NCI-H82 treated with DMSO at 0.1 percent for 48 hours (cell line): ENCODE data around the gene SOCS1.
"Not testable (repeated sequence)": the region's sequence is repeated elsewhere in the genome, so short reads cannot be mapped to it uniquely, and the experiment has no call there.

Experiments
- DNase-seq: peaks from one replicate; lab custom pipeline; 2025; ENCODE audit not compliant: unreplicated experiment; lab: John Stamatoyannopoulos, UW

Gene SOCS1

DNA sequence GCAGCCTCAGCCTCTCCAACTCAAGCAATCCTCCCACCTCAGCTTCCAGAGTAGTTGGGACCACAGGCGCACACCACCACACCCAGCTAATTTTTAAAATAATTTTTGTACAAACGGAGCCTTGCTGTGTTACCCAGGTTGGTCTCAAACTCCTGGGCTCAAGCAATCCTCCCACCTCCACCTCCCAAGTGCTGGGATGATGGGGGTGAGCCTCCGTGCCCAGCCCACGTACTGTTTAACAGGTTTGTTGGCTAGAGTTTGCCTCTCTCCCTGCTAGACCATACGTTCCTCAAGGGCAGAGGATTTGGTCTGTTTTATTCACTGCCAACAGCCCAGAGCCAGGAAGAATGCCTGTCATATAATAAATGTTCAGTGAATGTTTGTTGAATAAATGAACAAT lies 26.6 kb downstream of the SOCS1 start:
- DNase-seq = no peak

DNA sequence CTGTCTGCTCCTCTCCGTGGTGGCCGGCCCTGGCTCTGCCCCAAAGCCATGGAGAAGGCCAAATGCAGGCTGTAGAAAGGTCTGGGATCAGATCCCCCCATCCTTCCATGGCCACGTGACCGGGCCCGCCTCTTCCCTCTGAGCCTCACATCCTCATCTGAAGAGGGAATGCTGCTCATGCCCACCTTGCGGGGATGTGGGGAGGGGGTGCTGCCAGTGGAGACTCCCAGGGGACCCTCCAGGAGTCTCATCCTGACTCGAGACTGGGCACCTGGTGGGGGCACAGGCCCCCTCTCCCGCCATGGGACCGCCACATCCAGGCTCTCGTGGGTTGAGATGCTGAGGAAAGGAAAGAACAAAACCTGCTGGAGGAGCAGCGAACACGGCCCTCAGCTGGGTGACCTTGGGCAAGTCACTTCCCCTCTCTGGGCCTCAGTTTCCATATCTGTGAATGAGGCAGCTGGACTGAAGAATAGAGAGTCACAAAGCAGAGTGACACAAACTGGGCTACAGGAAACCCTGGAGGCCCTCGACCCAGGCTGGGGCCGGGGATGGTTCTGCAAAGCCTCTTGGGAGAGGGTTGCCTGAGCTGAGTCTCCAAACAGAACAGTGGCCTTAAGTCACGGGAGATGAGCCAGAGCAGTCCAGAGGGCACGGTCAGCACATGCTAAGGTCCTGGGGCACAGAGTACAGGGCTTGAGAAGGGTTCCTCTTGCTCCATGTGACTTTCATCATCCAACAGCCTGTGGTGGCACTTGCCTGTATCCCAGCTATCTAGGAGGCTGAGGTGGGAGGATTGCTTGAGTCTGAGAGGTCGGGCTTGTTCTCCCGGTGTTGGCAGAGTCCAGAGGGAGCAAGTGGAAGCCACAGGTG lies 30.1 kb downstream of the SOCS1 start:
- DNase-seq = no peak

DNA sequence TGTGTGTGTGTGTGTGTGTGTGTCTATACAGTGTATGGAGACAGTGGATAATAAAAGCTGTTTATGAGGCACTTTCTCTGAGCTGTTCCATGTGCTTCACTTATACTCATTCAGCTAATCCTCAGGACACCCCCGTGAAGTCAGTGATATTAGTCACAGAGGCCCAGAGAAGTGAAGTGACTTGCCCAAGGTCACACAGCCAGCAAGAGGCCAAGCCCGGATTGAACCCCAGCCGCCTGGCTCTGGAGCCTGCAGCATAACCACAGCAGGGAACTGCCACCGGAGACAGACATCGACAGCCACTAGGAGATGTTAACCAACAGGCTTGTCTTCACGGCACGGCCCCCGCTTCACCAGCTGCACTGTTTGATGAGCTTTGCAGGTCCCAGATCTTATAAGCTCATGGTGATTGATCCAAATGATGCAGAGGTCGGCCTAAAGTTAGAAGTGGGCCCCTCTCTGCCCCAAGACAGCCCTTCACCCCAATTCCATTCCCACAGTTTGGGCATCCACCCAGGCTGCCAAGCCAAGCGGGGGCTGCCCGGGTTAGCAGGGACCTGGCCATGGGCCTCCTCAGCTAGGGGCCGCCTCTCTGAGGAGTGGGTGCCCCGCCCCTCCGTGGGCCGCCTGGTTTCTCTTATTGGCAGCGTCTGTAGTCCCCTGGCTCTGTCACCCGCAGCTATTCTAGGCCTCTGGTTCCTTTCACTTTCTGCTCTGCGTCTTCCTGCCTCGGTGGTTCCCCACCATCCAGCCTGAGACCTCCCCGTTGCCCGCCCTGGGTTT lies 30.9 kb downstream of the SOCS1 start:
- DNase-seq = no peak

DNA sequence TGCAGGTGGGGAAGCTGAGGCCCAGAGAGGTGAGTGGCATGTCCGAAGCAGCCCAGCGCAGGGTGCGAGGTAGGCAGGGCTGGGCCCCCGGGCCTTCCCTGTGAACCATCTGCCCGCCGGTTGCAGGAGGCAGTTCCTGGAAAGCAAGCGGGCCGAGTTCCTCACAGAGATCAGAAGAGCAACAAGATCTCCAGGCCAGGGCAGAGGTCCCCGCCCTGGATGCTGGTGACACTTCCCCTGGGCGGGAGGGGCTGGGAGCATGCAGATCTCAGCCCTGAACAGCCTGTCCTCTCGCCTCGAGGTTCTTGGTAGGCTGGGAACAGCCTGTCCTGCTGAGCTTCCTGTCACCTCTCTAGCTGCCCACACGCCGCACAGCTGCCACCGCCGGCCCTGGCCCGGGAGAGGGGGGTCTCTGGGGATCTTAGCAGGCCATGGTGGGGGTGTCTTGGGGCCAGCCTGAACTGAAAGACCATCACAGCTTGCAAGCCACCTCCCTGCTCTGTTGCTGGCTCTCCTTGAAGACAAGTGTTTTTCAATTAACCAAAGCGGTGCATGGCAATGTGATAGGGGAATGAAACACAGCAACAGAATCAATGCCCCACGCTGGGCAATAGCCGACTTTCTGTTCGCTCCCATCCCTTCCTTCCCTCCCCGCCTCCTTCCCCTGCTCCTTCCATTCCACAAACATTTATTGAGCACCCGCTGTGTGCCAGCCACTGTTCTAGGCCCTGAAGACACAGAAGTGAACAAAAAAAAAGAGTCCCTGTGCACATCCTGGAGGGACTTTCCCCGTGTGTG lies 31.7 kb downstream of the SOCS1 start:
- DNase-seq = no peak

DNA sequence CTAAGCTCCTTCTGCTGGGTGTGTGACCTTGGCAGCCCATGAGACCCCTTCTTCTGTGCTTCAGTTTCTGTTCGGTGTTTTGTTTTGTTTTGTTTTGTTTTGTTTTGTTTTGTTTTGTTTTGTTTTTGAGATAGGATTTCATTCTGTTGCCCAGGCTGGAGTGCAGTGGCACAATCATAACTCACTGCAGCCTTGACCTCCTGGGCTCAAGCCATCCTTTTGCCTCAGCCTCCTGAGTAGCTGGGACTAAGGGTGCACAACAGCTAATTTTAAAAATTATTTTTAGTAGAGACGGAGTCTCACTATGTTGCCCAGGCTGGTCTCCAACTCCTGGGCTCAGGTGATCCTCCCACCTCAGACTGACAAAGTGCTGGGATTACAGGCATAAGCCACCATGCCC lies 35.5 kb downstream of the SOCS1 start:
- DNase-seq = not testable (repeated sequence)

DNA sequence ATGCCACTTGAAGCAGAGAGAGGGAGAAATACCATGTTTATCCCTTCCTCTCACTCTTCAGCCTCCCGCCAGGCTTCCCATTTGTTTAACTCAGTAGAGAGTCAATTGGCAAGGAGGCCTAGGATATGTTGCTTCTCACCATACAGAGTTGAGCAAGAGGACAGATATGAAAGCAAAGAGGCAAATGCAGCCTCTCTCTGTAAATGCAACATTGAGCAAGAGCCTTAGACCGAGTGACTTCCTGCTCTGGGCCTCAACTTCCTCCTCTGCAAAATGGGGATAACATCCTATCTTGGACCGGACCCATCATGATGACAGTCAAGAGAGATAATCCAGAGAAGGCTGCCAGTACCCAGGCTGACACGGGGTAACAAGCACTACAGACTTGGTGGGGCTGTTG lies 36.8 kb downstream of the SOCS1 start:
- DNase-seq = no peak

DNA sequence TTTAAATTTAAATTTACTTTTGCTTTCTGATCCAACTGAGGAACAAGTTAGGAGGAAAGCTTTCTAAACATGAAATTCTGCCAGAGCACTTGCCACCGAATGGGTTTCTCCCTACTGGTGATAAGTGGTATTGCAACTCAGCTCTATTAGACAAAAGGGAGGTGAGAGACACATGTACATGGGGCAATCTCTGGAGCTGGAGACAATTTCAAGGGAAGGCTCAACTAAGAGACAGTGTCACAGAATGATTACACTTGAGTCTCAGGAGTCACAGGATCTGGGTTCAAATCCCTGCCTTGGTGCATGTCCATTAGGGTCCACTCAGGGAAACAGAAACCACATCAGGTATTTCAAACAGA lies 37.4 kb downstream of the SOCS1 start:
- DNase-seq = no peak

DNA sequence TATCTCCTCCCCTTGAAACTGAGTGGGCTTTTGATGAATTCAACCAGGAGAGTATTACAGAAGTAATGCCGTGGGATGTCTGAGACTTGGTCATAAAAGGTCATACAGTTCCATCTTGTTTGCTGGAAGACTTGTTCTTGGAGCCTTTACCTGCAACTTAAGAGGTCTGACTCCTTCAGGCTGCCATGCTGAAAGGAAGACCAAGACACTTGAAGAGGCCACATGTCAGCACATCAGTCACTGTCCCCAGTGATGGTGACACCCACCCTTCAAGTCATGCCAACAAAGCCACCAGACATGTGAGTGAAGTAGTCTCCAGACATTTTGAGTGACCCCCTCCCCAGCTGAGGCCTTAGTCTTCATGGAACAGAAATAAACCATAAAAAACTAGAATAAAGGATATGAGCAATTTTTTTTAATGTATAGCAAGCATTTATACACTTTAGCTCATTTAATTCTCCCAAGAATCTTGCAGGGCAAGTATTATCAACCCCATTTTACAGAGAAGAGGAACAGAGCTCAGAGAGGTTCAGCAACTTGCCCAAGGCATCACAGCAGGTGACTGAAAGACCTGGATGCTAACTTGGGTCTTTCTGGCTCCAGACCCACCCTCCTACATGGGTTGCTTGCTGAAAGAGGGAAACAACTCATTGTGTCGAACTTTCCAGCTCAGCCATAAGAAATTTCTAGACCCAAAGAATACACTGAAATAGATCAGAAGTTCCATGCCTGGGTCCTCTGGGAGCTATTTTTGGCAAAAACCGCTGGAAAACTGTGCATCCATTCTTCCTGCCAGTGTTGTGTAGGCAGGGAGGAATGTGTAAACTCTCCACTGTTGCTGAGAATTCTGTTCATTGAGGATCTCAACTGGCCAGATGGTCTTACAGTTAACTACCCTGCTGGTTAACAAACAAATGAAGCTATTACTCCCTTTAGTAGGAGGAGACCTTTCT lies 38.1 kb downstream of the SOCS1 start:
- DNase-seq = no peak

DNA sequence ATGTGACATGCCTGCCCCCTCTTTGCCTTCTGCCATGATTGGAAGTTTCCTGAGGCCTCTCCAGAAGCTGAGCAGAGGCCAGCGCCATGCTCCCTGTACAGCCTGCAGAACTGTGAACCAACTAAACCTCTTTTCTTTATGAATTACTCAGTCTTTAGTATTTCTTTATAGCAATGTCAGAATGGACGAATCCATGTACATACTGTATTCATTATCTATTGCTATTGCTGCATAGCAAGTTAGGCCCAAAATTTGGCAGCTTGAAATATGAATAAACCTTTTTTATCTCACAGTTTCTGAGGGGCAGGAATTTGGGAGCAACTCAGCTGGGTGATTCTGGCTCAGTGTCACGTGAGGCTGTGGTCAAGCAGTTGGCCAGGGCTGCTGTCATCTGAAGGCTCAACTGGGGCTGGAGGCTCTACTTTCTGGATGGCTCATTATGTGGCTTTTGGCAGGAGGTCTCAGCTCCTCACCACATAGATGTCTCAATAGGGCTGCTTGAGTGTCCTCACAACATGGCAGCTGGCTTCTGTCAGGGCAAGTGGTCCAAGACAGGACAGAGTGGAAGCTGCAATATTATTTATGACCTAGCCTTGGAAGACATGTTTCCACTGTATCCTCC lies 40.0 kb downstream of the SOCS1 start:
- no peak for DNase-seq

DNA sequence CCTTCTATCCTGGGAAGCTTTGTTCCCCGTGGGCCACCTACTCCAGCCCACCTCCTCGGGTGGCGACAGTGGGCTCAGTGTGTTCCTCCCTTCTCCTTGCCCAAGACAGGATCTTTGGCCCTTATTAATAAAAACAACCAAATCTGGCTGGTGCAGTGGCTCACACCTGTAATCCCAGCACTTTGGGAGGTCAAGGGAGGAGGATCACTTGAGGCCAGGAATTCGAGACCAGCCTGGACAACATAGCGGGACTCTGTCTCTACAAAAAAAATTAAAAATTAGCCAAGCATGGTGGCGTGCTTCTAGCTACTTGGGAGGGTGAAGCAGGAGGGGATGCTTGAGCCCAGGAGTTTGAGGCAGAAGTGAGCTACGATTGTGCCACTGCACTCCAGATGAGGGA lies 42.2 kb downstream of the SOCS1 start:
- no peak for DNase-seq

DNA sequence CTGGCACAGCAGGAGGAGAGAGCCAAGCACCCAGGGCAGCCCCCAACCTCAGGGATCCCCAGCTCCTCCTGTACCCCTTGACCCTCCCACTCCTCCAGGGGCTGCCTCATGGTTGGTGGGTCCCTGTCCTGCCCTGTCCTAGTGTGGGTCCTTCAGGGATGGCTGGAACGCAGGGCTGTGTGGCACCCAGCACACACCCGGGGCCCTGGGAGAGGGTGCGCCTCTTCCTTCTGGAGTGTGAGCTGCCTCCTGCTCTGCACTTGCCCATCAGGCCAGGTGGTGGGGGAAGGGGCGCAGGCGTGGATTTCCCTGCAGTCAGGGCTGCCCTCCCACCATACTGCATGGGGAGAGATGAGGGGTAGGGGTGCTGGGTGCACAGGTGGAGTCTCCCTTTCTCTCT lies 42.6 kb downstream of the SOCS1 start:
- no peak for DNase-seq

DNA sequence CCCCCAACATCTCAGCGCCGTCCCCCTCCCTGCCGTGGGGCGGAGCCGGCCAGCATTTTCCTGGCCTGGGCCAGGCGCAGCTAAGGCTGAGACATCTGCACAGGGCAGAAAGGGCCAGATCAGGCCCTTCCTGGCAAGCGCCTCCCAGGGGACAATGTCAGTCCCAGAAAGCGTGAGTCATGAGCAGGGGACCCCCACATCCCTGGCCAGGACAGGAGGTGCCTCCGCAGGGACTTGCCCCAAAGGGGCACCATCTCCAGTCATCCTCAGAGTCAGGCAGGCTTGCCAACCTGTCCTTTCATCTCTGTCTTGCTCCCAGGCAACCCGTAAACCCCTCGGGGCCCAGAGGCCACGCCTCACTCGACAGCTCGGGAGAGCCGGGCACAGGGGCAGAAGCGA lies 43.2 kb downstream of the SOCS1 start:
- no peak for DNase-seq

DNA sequence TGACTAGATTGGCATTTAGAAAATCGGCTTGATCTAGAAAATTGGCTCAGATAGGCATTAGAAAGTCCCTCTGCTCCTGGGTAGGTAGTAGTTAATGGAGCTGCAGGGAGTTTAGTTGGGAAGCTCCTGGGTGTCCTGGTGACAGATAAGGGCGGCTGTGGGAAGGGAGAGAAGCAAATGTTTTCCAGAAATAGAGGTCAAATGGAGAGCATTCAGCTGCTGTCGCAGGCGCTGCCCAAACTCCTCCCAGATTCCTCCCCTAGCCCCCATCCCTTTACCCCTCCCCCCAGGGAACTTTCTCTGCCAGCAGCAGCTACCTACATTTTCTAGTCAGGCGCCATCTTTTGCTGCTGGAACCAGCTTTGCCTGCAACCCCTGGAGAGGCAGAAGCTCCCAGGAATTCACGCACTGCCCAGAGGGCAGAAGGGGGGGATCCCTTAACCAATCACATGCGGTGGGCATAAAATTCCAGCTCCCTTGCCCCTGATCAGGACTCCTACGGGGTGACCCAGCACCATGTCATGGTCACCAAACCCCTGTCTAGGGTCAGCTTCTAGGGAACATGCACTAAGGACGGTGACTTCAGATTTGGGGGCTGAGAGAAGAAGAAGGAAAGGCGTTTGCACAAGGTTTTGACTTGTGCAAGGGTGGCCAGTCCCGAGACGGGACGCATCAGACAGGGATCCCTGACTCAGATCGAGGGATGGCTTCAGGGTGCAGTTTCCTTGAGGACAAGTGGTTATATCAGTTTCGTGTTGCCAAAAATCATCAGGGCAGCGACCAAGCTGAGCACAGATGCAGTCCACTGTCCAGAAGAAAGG lies 43.8 kb downstream of the SOCS1 start:
- DNase-seq = no peak

DNA sequence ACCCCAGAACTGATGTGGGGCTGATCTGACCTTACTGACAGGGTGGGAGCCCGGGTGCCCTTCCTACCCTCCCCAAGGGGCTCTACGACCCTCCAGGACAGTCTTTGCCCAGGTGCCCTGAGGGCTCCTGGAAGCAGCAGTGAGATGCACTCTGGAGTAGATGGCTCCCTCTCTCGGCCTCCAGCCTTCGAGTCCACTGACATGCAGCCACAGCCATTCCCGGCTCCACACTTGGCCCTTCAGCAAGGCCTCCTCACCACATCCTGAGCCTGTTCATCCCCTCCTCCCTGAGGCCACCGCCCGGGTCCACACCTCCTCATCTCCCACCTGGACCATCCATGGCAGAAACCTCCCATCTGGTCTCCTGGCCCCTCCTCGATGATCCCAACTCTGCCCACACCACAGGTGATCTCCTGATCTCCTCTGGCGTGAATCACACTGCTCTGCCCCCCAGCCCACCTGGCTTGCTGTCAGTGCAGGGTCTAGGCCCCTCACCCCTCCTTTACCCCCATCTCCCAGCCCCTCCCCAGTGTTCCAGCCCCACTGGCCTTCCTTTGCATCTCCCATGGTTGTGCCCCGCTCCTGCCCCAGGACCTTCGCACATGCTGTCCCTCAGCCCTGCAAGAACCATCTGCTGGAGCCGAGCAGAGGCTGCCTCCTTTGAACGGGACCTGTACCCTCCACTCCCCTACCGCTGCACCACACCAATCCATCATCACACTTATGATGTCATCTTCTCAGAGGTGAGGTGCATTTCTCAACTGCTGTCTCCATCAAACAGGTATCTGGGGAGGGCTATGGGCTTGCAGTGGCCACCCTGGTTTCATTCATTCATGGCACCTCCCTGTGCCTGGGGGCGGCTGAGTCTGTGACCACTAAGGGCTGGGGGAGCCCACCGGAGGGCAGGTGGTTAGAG lies 44.7 kb downstream of the SOCS1 start:
- DNase-seq = no peak

DNA sequence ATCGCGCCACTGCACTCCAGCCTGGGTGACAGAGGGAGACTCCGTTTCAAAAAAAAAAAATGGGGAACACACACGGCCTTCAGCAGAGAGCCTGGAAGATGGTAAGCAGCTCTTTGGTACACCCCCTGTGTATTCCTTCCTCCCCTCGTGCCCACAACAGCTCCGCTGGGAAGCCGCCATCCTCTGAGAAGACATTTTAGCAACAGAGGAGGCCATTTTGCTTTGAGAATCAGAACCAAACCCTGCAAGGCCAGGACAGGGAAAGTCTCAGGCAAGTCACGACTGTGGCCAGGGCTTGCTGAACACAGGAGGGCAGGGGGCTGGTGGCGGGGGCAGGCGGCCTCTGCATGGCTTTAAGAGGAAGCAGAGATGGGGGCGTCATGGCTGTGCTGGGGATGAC lies 45.7 kb downstream of the SOCS1 start:
- DNase-seq = no peak

DNA sequence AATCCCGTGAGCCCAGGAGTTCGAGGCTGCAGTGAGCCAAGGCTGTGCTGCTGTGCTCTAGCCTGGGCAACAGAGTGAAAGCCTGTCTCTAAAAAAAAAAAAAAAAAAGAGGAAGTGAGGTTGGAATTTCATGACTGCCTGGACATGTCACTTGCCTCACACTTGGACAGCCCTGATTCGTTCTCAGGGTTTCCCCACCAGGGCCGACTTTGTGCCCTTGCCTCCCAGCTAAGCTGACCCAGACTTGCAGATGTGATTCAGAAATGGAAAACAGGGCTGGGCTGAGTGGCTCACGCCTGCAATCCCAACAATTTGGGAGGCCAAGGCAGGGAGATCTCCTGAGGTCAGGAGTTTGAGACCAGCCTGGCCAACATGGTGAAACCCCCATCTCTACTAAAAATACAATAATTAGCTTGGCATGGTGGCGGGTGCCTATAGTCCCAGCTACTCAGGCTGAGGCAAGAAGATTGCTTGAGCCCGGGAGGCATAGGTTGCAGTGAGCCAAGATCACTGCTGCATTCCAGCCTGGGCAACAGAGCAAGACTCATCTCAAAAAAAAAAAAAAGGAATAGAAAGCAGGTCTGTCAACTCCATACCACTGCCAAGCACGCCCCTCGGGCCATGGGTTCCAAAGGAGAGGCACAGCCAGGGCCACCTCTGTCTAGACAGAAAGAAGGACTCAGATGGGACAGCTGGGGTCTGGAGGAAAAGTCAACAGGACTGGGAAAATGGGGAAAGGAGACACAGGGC lies 46.9 kb downstream of the SOCS1 start:
- DNase-seq = no peak

DNA sequence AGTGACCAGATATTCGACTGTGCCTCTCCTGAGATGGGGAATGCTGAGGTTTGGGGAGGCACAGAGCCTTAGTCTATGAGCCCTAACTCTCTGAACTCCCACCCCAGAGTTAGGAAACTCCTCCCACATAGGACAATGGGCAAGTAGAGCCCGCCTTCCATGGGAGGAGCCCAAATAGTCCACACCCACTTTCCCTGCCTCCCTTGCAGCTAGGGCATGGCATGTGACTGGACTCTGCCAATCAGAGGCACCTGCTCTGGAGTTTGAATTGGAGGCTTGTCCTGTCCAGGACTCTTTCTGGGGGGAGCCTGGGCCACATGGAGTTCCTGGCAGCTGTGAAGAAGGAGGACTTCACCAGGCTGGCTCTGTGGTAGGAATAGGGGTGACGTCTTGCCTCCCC lies 48.4 kb downstream of the SOCS1 start:
- no peak for DNase-seq
